Left hindlimb (tissue), 1 donor: Measurements from ENCODE around the gene ECHS1.
"Not testable (repeated sequence)": the region's sequence is repeated elsewhere in the genome, so short reads cannot be mapped to it uniquely, and the experiment has no call there.

Experiments used
- DNase-seq: peaks from one replicate; pipeline ENCODE4 v3.0.0-alpha.2; 2018

ECHS1 gene

GRCh38 chr10:133324198-133324792 is 48.9 kb downstream of the ECHS1 start:
- DNase-seq = no peak

- DNase-seq = not testable (repeated sequence)
Observed at GRCh38 chr10:133322064-133322709, 51.0 kb downstream of the ECHS1 start.

GRCh38 chr10:133320852-133321422 is 52.2 kb downstream of the ECHS1 start:
- DNase-seq = not testable (repeated sequence)

- DNase-seq = no peak
Observed at GRCh38 chr10:133318494-133319127, 54.5 kb downstream of the ECHS1 start.

- no peak for DNase-seq
Observed at GRCh38 chr10:133316732-133317131, 56.4 kb downstream of the ECHS1 start.

GRCh38 chr10:133316266-133316665 is 56.9 kb downstream of the ECHS1 start:
- no peak for DNase-seq

GRCh38 chr10:133315847-133316246 is 57.3 kb downstream of the ECHS1 start:
- no peak for DNase-seq

GRCh38 chr10:133314911-133315310 is 58.2 kb downstream of the ECHS1 start:
- DNase-seq = no peak

- DNase-seq = no peak
Observed at GRCh38 chr10:133313192-133313591, 60.0 kb downstream of the ECHS1 start.

- DNase-seq = no peak
Observed at GRCh38 chr10:133312769-133313145, 60.4 kb downstream of the ECHS1 start.
